ENCODE results near the gene IL9R.
"Not testable (repeated sequence)": the region's sequence is repeated elsewhere in the genome, so short reads cannot be mapped to it uniquely, and the experiment has no call there.

Gene IL9R

GRCh38 chrX:156008379-156008778 lies 10.9 kb downstream of the IL9R start:
- not testable (repeated sequence) for DNase-seq (ENCODE audit: low read depth); H3K4me1 ChIP-seq (ENCODE audit: control insufficient read depth, insufficient read depth, low read length); H3K36me3 ChIP-seq (ENCODE audit: control insufficient read depth, insufficient read depth, low read length, severe bottlenecking); H3K4me3 ChIP-seq (ENCODE audit: low read length); H3K9ac ChIP-seq (ENCODE audit: low read length); H3K27me3 ChIP-seq (replicated peaks; ENCODE audit: control insufficient read depth, insufficient read depth, low read length); H3K9me3 ChIP-seq (ENCODE audit: control insufficient read depth, low read length)

GRCh38 chrX:156008915-156009314 lies 11.4 kb downstream of the IL9R start:
- Histone ChIP-seq H3K9ac (ENCODE audit: low read length) (no peak overlapping the region), H3K4me3 (ENCODE audit: low read length) (no peak overlapping the region), H3K27me3 (replicated peaks; ENCODE audit: control insufficient read depth, insufficient read depth, low read length) (no peaks in the 10 kb centered on the region), H3K36me3 (ENCODE audit: control insufficient read depth, insufficient read depth, low read length, severe bottlenecking) (no peaks in the 10 kb centered on the region), H3K9me3 (ENCODE audit: control insufficient read depth, low read length) (no peaks in the 10 kb centered on the region), H3K4me1 (ENCODE audit: control insufficient read depth, insufficient read depth, low read length) (no peaks in the 10 kb centered on the region)
- no peak for DNase-seq (ENCODE audit: low read depth)

GRCh38 chrX:156009691-156010090 lies 12.2 kb downstream of the IL9R start:
- not testable (repeated sequence) for H3K27me3 ChIP-seq (replicated peaks; ENCODE audit: control insufficient read depth, insufficient read depth, low read length); DNase-seq (ENCODE audit: low read depth); H3K4me1 ChIP-seq (ENCODE audit: control insufficient read depth, insufficient read depth, low read length); H3K9me3 ChIP-seq (ENCODE audit: control insufficient read depth, low read length); H3K4me3 ChIP-seq (ENCODE audit: low read length); H3K36me3 ChIP-seq (ENCODE audit: control insufficient read depth, insufficient read depth, low read length, severe bottlenecking); H3K9ac ChIP-seq (ENCODE audit: low read length)

- DNase-seq (ENCODE audit: low read depth); H3K9ac ChIP-seq (ENCODE audit: low read length); H3K36me3 ChIP-seq (ENCODE audit: control insufficient read depth, insufficient read depth, low read length, severe bottlenecking); H3K4me3 ChIP-seq (ENCODE audit: low read length); H3K27me3 ChIP-seq (replicated peaks; ENCODE audit: control insufficient read depth, insufficient read depth, low read length); H3K4me1 ChIP-seq (ENCODE audit: control insufficient read depth, insufficient read depth, low read length); H3K9me3 ChIP-seq (ENCODE audit: control insufficient read depth, low read length): not testable (repeated sequence)
These were observed 15.9 kb downstream of the IL9R start for GRCh38 chrX:156013286-156013953.

GRCh38 chrX:156019846-156020245 lies 22.4 kb downstream of the IL9R start:
- H3K9ac ChIP-seq (ENCODE audit: low read length); H3K4me3 ChIP-seq (ENCODE audit: low read length); H3K4me1 ChIP-seq (ENCODE audit: control insufficient read depth, insufficient read depth, low read length); H3K36me3 ChIP-seq (ENCODE audit: control insufficient read depth, insufficient read depth, low read length, severe bottlenecking); DNase-seq (ENCODE audit: low read depth); H3K9me3 ChIP-seq (ENCODE audit: control insufficient read depth, low read length); H3K27me3 ChIP-seq (replicated peaks; ENCODE audit: control insufficient read depth, insufficient read depth, low read length): not testable (repeated sequence)

GRCh38 chrX:156023002-156023401 lies 25.5 kb downstream of the IL9R start:
- H3K4me1 ChIP-seq (ENCODE audit: control insufficient read depth, insufficient read depth, low read length); H3K27me3 ChIP-seq (replicated peaks; ENCODE audit: control insufficient read depth, insufficient read depth, low read length); DNase-seq (ENCODE audit: low read depth); H3K9ac ChIP-seq (ENCODE audit: low read length); H3K4me3 ChIP-seq (ENCODE audit: low read length); H3K36me3 ChIP-seq (ENCODE audit: control insufficient read depth, insufficient read depth, low read length, severe bottlenecking); H3K9me3 ChIP-seq (ENCODE audit: control insufficient read depth, low read length): not testable (repeated sequence)

GRCh38 chrX:156024949-156025492 lies 27.5 kb downstream of the IL9R start:
- not testable (repeated sequence) for DNase-seq (ENCODE audit: low read depth); H3K4me1 ChIP-seq (ENCODE audit: control insufficient read depth, insufficient read depth, low read length); H3K4me3 ChIP-seq (ENCODE audit: low read length)

GRCh38 chrX:156028653-156029237 lies 31.2 kb downstream of the IL9R start:
- H3K36me3 ChIP-seq (ENCODE audit: control insufficient read depth, insufficient read depth, low read length, severe bottlenecking); DNase-seq (ENCODE audit: low read depth); H3K9me3 ChIP-seq (ENCODE audit: control insufficient read depth, low read length); H3K4me3 ChIP-seq (ENCODE audit: low read length); H3K9ac ChIP-seq (ENCODE audit: low read length); H3K4me1 ChIP-seq (ENCODE audit: control insufficient read depth, insufficient read depth, low read length); H3K27me3 ChIP-seq (replicated peaks; ENCODE audit: control insufficient read depth, insufficient read depth, low read length): not testable (repeated sequence)

More at GRCh38 chrX:156024949-156025492, 27.5 kb downstream of the IL9R start:
- not testable (repeated sequence) for H3K36me3 ChIP-seq (ENCODE audit: control insufficient read depth, insufficient read depth, low read length, severe bottlenecking); H3K27me3 ChIP-seq (replicated peaks; ENCODE audit: control insufficient read depth, insufficient read depth, low read length); H3K9me3 ChIP-seq (ENCODE audit: control insufficient read depth, low read length); H3K9ac ChIP-seq (ENCODE audit: low read length)

GRCh38 chrX:156029296-156029695 lies 31.8 kb downstream of the IL9R start:
- H3K27me3 ChIP-seq (replicated peaks; ENCODE audit: control insufficient read depth, insufficient read depth, low read length); H3K9ac ChIP-seq (ENCODE audit: low read length); H3K36me3 ChIP-seq (ENCODE audit: control insufficient read depth, insufficient read depth, low read length, severe bottlenecking); H3K4me1 ChIP-seq (ENCODE audit: control insufficient read depth, insufficient read depth, low read length); H3K9me3 ChIP-seq (ENCODE audit: control insufficient read depth, low read length); DNase-seq (ENCODE audit: low read depth); H3K4me3 ChIP-seq (ENCODE audit: low read length): not testable (repeated sequence)

GRCh38 chrX:156029707-156030442 lies 32.4 kb downstream of the IL9R start:
- not testable (repeated sequence) for H3K9me3 ChIP-seq (ENCODE audit: control insufficient read depth, low read length); H3K4me3 ChIP-seq (ENCODE audit: low read length); DNase-seq (ENCODE audit: low read depth); H3K27me3 ChIP-seq (replicated peaks; ENCODE audit: control insufficient read depth, insufficient read depth, low read length); H3K9ac ChIP-seq (ENCODE audit: low read length); H3K36me3 ChIP-seq (ENCODE audit: control insufficient read depth, insufficient read depth, low read length, severe bottlenecking); H3K4me1 ChIP-seq (ENCODE audit: control insufficient read depth, insufficient read depth, low read length)

- H3K9me3 ChIP-seq (ENCODE audit: control insufficient read depth, low read length); DNase-seq (ENCODE audit: low read depth); H3K9ac ChIP-seq (ENCODE audit: low read length); H3K36me3 ChIP-seq (ENCODE audit: control insufficient read depth, insufficient read depth, low read length, severe bottlenecking); H3K4me1 ChIP-seq (ENCODE audit: control insufficient read depth, insufficient read depth, low read length); H3K4me3 ChIP-seq (ENCODE audit: low read length); H3K27me3 ChIP-seq (replicated peaks; ENCODE audit: control insufficient read depth, insufficient read depth, low read length): not testable (repeated sequence)
These were observed 33.0 kb downstream of the IL9R start for GRCh38 chrX:156030474-156030873.

Data from adipocyte (in vitro differentiated cells).